Measurements from ENCODE around the gene MAP3K14. TPM values are rescaled to one million over a fixed set of nuclear protein-coding genes. Genes with fewer than 3 reads are reported as not detected.
A peak's percentile ranks its signal among the peaks of the same experiment; 100 is the strongest.

The MAP3K14 gene
- total and polyA plus RNA-seq, 10 of the 15 experiments (the other 5 are each of a cell fraction or from before 2014, with no cell fraction given), result 2.1 to 33.3 (median 19.7) TPM

- TF ChIP-seq BCLAF1 (IDR thresholded peaks at IDR 0.05) (no peak), RAD51 (IDR thresholded peaks at IDR 0.05) (0 out of 2 replicates have a peak, but pooled peaks have one; percentile 16), RCOR1 (conservative IDR thresholded peaks at IDR 0.05; ENCODE audit: low read depth, low read length) (no peak), ATF3 (IDR thresholded peaks at IDR 0.05; ENCODE audit: borderline replicate concordance, extremely low read depth, low read depth, low read length) (no peak), IKZF2 (IDR thresholded peaks at IDR 0.05) (peak in 1 of 2 experiments; percentile 18; a peak in 1 of 4 replicates), LARP7 (IDR thresholded peaks at IDR 0.05) (peak; percentile 37; the same call in 1 of the 2 replicates), FOS (IDR thresholded peaks at IDR 0.05; ENCODE audit: borderline replicate concordance, extremely low read depth, insufficient read length) (peak; percentile 42), SMAD5 (IDR thresholded peaks at IDR 0.05; ENCODE audit: low read depth) (peak; percentile 69; the same call in 1 of the 2 replicates), NKRF (conservative IDR thresholded peaks at IDR 0.05) (peak; percentile 97), SIN3A (IDR thresholded peaks at IDR 0.05; ENCODE audit: low read depth, low read length) (peak; percentile 86), E2F8 (IDR thresholded peaks at IDR 0.05; ENCODE audit: low read depth, partially characterized antibody) (no peak), STAT1 (conservative IDR thresholded peaks at IDR 0.05) (0 out of 2 replicates have a peak, but pooled peaks have one; percentile 67), ZNF274 (IDR thresholded peaks at IDR 0.05; ENCODE audit: insufficient read depth, insufficient read length) (no peak), REST (IDR thresholded peaks at IDR 0.05; ENCODE audit: low read depth, low read length) (no peak), NRF1 (conservative IDR thresholded peaks at IDR 0.05; ENCODE audit: low read depth, low read length) (peak; percentile 88), SMC3 (IDR thresholded peaks at IDR 0.05; ENCODE audit: borderline replicate concordance, low read length) (no peak), RBBP5 (conservative IDR thresholded peaks at IDR 0.05) (no peak)
Observed at GRCh38 chr17:45317111-45317928, 500 bp upstream of the MAP3K14 start (continued).

All from GM12878 (cell line).